ENCODE measurements around the gene SKA1. TPM values are rescaled to one million over a fixed set of nuclear protein-coding genes. Genes with fewer than 3 reads are reported as not detected.

SKA1 gene
- total and polyA plus RNA-seq, 10 donors, result 0.48 to 4.2 (median 1.7) TPM

- peaks cover 0 to 6% (median 0%) of the 10 kb centered on the region in 6 donors for H3K36me3 ChIP-seq
- H3K27me3 ChIP-seq (replicated peaks in 1 of 7), result no peaks in the 10 kb centered on the region
- no peak overlapping the region for H3K27ac ChIP-seq
- no peaks in the 10 kb centered on the region for H3K9me3 ChIP-seq
- peaks cover 3 to 20% (median 11%) of the 10 kb centered on the region in 6 donors for H3K4me1 ChIP-seq
- intact Hi-C loops (cut with DNase I; ENCODE audit: low total_unique reads), result loop anchor here (10.0 kb wide), 1 partner anchor 92 kb away; the partner anchor contains the start of genes CXXC1 and MBD1
- TF ChIP-seq POLR2A (IDR thresholded peaks at IDR 0.05), result no peak
- TF ChIP-seq POLR2AphosphoS5 (IDR thresholded peaks at IDR 0.05), result no peak
- TF ChIP-seq CTCF (IDR thresholded peaks at IDR 0.05 in 8 of 11, conservative IDR thresholded peaks at IDR 0.05 in 3 of 11), result no peak
- WGBS, 5 donors, result 75 to 91% (median 88%) methylated on average over 5 of the region's 5 CpGs
- DNase-seq, result no peak
- no peak overlapping the region for H3K4me3 ChIP-seq
Observed at GRCh38 chr18:50377061-50377798, 2.4 kb downstream of the SKA1 start.

- Histone ChIP-seq H3K4me1 (no peaks in the 10 kb centered on the region), H3K27me3 (replicated peaks in 1 of 7) (no peaks in the 10 kb centered on the region), H3K27ac (no peak overlapping the region), H3K4me3 (no peak overlapping the region), H3K36me3 (peaks cover 0 to 29% (median 0%) of the 10 kb centered on the region in 6 donors), H3K9me3 (no peaks in the 10 kb centered on the region)
- no peak for TF ChIP-seq POLR2A (IDR thresholded peaks at IDR 0.05)
- TF ChIP-seq POLR2AphosphoS5 (IDR thresholded peaks at IDR 0.05), result no peak
- WGBS, 5 donors, result 74 to 86% (median 84%) methylated on average over 2 of the region's 2 CpGs
- intact Hi-C loops (cut with DNase I; ENCODE audit: low total_unique reads), result no loop called here
- no peak for DNase-seq
Observed at GRCh38 chr18:50388988-50389387, 14.1 kb downstream of the SKA1 start.

- intact Hi-C loops (cut with DNase I; ENCODE audit: low total_unique reads), result no loop called here
- peaks cover 0 to 33% (median 0%) of the 10 kb centered on the region in 6 donors for H3K36me3 ChIP-seq
- H3K27ac ChIP-seq, result no peak overlapping the region
- H3K27me3 ChIP-seq (replicated peaks in 1 of 7), result peaks cover 0 to 4% (median 0%) of the 10 kb centered on the region in 7 donors
- no peaks in the 10 kb centered on the region for H3K4me1 ChIP-seq
- TF ChIP-seq CTCF (IDR thresholded peaks at IDR 0.05 in 8 of 11, conservative IDR thresholded peaks at IDR 0.05 in 3 of 11) (no peak), POLR2A (IDR thresholded peaks at IDR 0.05) (no peak), POLR2AphosphoS5 (IDR thresholded peaks at IDR 0.05) (no peak)
- no peak for DNase-seq
- H3K9me3 ChIP-seq, result no peaks in the 10 kb centered on the region
- no peak overlapping the region for H3K4me3 ChIP-seq
- 97 to 99% (median 98%) methylated on average over 3 of the region's 3 CpGs for WGBS, 5 donors
Observed at GRCh38 chr18:50393802-50394201, 19.0 kb downstream of the SKA1 start.

- no peak for TF ChIP-seq CTCF (IDR thresholded peaks at IDR 0.05 in 8 of 11, conservative IDR thresholded peaks at IDR 0.05 in 3 of 11)
- no peak for TF ChIP-seq POLR2A (IDR thresholded peaks at IDR 0.05)
- TF ChIP-seq POLR2AphosphoS5 (IDR thresholded peaks at IDR 0.05), result no peak
Observed at GRCh38 chr18:50395093-50395492, 20.2 kb downstream of the SKA1 start.

More at GRCh38 chr18:50395093-50395492, 20.2 kb downstream of the SKA1 start:
- Histone ChIP-seq H3K36me3 (peaks cover 0 to 33% (median 0%) of the 10 kb centered on the region in 6 donors), H3K4me1 (no peaks in the 10 kb centered on the region), H3K27me3 (replicated peaks in 1 of 7) (peaks cover 0 to 6% (median 0%) of the 10 kb centered on the region in 7 donors), H3K4me3 (no peak overlapping the region), H3K9me3 (no peaks in the 10 kb centered on the region), H3K27ac (no peak overlapping the region)
- WGBS, 5 donors, result 92 to 99% (median 95%) methylated on average over 2 of the region's 2 CpGs
- DNase-seq, result no peak
- intact Hi-C loops (cut with DNase I; ENCODE audit: low total_unique reads), result no loop called here

All from spleen (tissue), 11 donors.